ENCODE data around the gene MBNL3.
"Not testable (repeated sequence)": the region's sequence is repeated elsewhere in the genome, so short reads cannot be mapped to it uniquely, and the experiment has no call there.

Gene MBNL3

DNA sequence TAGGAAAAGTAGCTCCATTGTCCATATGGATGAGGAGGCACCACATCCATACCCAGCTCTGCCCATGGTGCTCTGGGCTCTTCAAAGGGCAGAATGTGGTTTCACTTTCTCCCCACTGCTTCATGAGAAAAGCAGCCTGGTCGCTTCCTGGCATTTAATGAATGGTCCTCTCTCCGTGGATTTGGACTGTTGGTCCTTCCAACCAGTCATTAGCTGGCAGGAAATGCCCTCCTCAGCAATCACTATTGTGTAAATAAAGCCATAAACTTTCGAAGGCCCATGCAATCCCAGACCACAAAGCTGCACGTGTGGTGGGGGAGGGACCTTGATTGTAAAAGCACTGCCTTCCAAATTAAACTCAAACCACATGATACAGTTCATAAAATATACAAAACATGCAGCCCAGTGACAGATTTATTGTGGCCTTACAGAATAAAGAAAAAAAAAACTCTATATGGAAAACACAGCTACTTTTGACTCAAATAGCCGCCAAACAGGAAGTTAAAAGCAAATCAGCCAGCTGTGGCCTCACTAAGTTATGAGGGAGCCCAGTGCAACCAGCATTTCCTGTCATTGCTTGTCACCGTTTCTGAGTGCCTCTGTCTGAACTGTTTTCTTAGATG is 8.1 kb downstream of the MBNL3 start:
- DNase-seq (ENCODE audit: low spot score) = peak; percentile 70

GRCh38 chrX:132474544-132475248 is 14.1 kb downstream of the MBNL3 start:
- no peak for DNase-seq (ENCODE audit: low spot score)

- DNase-seq (ENCODE audit: low spot score) = no peak
Measured at GRCh38 chrX:132472397-132472796, 16.4 kb downstream of the MBNL3 start.

DNA sequence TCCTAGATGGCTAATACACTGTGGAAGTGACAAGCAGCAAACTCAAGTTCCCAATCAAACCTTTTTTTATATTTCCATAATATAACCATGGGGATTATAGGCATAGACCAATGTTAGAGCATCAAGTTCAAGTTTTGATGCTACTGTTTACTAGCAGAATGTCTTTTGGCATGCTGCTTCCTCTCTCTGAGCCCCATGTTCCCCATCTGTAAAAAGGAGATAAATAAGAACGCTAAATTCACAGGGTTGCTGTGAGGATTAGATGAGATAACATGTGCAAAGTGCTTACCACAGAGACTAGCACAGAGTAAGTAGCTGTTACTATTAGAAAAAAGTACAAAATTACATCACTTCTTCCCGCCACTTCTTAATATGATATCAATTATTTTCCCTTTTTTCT is 18.0 kb downstream of the MBNL3 start:
- DNase-seq (ENCODE audit: low spot score) = no peak

DNA sequence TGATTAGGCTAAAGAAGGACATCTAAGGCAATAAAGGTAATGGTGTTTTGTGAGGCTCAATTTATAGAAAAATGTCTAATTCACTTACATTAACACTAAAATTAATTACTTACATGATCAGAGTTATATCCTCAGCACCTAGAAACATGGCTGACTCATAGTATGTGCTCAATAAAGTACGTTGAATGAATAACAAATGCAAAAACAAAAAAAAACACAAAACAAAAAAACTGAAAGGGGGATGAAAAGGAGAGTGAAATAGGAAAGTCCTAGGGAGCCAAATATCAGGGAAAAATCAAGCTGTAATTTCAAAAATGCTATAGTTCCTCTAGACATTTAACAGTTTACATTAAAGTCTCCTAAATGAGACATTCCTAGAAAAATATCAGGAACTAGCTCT is 18.7 kb downstream of the MBNL3 start:
- no peak for DNase-seq (ENCODE audit: low spot score)

GRCh38 chrX:132468454-132468853 is 20.4 kb downstream of the MBNL3 start:
- no peak for DNase-seq (ENCODE audit: low spot score)

DNA sequence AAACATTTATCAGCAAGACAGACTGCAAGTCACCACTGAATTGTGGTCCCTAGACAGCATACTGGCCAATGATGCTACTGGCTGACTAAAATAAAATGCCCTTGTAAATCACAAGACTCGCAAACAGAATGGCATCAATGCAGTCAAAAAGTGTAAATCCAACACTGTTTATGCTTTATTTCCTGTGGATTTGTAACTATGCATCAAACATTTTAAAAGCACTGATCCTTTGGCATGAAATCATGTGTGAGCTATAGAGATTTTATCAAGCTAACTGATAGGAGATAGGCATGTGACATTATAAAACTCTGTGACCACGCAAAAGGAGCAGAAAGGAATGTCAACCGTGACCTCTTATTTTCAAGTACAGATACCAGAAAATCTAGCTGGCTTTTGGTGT is 20.8 kb downstream of the MBNL3 start:
- DNase-seq (ENCODE audit: low spot score) = no peak

GRCh38 chrX:132467026-132467425 is 21.8 kb downstream of the MBNL3 start:
- DNase-seq (ENCODE audit: low spot score) = no peak

DNA sequence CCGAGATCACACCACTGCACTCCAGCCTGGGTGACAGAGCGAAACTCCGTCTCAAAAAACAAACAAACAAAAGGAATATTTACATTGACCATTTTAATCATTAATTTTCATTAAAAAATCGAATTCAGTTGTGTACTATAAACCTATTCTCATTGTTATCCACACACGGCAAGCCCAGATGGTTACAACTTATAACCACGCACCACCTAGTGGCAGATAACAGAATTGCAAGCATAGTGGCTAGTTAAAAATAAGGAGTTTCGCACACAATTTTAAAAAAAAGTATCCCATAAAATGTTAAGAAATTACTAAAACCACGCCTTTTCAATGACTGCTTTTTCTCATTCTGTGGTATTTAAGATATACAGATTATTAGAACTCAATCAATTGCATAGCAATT is 25.4 kb downstream of the MBNL3 start:
- no peak for DNase-seq (ENCODE audit: low spot score)

- peak; percentile 77 for DNase-seq (ENCODE audit: low spot score)
Measured at GRCh38 chrX:132461886-132462285, 27.0 kb downstream of the MBNL3 start.

GRCh38 chrX:132452911-132453550 is 35.8 kb downstream of the MBNL3 start:
- DNase-seq (ENCODE audit: low spot score) = no peak

- not testable (repeated sequence) for DNase-seq (ENCODE audit: low spot score)
Measured at GRCh38 chrX:132445909-132446308, 42.9 kb downstream of the MBNL3 start.

- no peak for DNase-seq (ENCODE audit: low spot score)
Measured at GRCh38 chrX:132444936-132445335, 43.9 kb downstream of the MBNL3 start.

- no peak for DNase-seq (ENCODE audit: low spot score)
Measured at GRCh38 chrX:132443196-132444135, 45.4 kb downstream of the MBNL3 start.

GRCh38 chrX:132442691-132443090 is 46.1 kb downstream of the MBNL3 start:
- DNase-seq (ENCODE audit: low spot score) = no peak

GRCh38 chrX:132435222-132435621 is 53.6 kb downstream of the MBNL3 start:
- DNase-seq (ENCODE audit: low spot score) = no peak

GRCh38 chrX:132433551-132433950 is 55.3 kb downstream of the MBNL3 start:
- no peak for DNase-seq (ENCODE audit: low spot score)

DNA sequence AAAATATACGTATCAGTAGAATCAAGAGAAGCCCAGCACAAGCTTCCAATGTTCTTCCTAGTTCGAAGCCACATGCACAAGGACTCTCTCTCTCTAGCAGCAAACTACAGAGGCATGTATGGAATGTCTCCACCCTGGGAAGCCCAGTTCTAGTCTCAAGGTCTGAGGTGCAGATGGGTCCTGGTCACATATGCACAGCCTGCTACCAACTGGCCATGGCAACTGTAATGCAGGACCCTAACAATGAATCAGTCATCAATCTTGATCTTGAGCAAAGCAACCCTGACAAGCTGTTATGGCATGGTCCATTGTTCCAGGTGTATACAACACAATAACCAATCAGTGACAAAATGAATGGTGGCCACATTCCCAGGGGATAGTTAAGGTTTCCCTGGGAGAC is 55.8 kb downstream of the MBNL3 start:
- DNase-seq (ENCODE audit: low spot score) = no peak

GRCh38 chrX:132428896-132429295 is 59.9 kb downstream of the MBNL3 start:
- DNase-seq (ENCODE audit: low spot score) = no peak

DNA sequence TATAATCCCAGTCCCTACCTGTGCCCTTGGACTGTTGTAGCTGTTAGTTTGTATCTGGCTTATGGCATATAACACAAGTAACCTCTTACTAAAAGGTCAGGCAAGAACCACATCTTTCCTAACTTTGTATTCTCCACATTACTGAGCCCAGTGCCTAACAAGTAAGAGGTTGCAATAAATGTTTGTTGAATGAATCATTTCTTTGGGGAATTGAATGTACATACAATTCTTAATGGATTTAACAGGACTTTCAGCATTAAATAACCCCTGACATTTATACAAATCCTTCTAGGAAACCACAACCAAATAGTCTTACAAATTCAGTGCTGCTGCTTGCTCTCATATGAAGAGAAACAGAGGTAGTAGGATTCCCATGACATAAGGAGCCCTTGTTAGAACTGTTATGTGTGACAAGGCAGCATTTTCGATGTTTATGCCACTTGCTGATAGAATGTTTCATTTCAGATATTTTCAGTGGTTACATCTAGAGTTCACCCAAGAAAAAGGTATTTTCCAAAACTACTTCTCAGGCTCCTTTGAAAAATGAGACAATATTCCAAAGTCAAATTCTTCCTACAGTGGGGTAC is 62.0 kb downstream of the MBNL3 start:
- DNase-seq (ENCODE audit: low spot score) = no peak

DNA sequence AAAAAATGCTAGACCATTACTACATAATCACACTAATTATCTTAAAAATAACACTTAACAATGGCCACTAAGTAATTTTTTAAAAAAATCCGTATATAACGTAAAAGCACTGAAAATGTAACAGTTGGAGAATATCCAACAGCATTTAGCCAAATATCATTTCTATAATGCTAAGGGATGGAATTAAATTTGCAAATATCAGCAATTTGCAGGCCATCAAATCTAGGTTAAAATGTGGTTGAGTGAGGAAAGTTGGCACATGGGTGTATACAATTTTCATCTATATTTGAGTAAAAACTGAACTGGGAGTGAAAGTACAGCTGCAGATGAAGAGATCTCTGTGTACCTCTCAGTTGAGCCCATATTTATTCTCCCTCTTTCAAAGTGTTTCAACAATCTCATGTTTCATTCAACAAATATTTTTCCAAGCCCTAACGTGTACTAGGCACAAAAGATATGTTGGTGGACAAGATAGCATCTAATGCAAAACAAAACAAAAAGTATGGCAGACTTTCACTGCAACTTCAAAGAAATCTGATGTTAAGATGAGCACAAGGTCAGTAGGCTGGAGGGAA is 63.0 kb downstream of the MBNL3 start:
- no peak for DNase-seq (ENCODE audit: low spot score)

GRCh38 chrX:132423323-132423722 is 65.5 kb downstream of the MBNL3 start:
- no peak for DNase-seq (ENCODE audit: low spot score)
